Measurements from ENCODE around the gene ZNF441.
"Not testable (repeated sequence)": the region's sequence is repeated elsewhere in the genome, so short reads cannot be mapped to it uniquely, and the experiment has no call there.

Gene ZNF441

DNA sequence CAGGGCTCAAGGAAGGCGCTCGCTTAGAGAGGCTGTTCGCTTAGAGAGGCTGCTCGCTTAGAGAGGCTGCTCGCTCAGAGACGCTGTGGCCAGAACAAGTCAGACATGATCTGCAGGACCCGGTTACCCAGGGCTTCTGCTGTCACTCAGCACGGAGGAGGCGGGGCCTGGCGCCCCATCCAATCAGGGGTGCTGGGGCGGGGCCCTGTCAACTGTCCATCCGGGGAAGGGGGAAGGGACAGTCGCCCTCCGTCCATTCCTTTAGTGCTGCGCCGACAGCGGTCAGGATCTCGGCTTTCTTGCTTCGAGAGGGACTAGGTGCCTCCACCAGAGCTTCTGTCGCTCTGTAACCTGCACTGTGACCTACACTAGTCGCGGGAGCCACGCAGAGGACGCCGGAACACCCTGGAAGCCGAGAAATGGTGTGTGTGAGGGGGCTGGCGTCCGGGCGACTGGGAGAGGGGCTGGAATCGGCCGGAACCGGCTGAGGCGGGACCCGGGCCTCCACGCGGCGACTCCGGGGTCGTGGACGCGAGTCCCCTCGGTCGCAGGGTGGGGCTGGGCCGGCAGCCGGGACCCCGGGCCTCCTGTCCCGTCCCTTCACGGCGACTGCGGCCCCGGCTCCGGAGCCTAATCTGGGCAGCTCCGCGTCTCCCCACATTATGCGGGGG, 47.4 kb downstream of the ZNF441 start, which contains the start of gene ZNF440:
TSS of gene ZNF440 (plus strand) at position 245 of the 671 bp plus-strand sequence. CDS start at position 420, 175 bp downstream.
- H3K4me3 ChIP-seq (ENCODE audit: low read depth, low read length) = peak within 1 kb of the TSS; percentile 89
- peak; percentile 95 for DNase-seq (ENCODE audit: low read depth)
- TF ChIP-seq POLR2A (IDR thresholded peaks at IDR 0.05; ENCODE audit: extremely low read depth, insufficient read length) (peak; percentile 95), MYC (IDR thresholded peaks at IDR 0.05; ENCODE audit: low read depth, low read length) (no peak)

DNA sequence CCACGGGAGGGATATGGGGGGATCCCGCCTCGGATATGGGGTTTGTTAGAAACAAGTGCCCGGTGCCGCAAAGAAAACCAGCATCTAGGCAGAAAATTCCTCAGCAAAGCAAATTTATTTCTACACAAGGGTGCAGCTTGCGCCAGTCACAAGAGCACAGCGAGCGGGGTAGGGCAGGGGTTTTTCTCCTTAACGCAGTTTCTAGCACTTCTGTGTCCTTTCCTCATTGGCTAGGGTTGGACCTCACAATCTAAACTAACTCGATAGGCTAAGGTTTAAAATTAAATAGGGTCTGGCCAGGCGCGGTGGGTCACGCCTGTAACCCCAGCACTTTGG, 47.9 kb downstream of the ZNF441 start:
- peak; percentile 56 for DNase-seq (ENCODE audit: low read depth)
- TF ChIP-seq, protein P1, sequence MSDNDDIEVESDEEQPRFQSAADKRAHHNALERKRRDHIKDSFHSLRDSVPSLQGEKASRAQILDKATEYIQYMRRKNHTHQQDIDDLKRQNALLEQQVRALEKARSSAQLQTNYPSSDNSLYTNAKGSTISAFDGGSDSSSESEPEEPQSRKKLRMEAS (IDR thresholded peaks at IDR 0.05; ENCODE audit: low read depth, low read length) = no peak
- no peak for TF ChIP-seq POLR2A (IDR thresholded peaks at IDR 0.05; ENCODE audit: extremely low read depth, insufficient read length)
- TF ChIP-seq MYC (IDR thresholded peaks at IDR 0.05; ENCODE audit: low read depth, low read length) = no peak
- TF ChIP-seq, protein P2, sequence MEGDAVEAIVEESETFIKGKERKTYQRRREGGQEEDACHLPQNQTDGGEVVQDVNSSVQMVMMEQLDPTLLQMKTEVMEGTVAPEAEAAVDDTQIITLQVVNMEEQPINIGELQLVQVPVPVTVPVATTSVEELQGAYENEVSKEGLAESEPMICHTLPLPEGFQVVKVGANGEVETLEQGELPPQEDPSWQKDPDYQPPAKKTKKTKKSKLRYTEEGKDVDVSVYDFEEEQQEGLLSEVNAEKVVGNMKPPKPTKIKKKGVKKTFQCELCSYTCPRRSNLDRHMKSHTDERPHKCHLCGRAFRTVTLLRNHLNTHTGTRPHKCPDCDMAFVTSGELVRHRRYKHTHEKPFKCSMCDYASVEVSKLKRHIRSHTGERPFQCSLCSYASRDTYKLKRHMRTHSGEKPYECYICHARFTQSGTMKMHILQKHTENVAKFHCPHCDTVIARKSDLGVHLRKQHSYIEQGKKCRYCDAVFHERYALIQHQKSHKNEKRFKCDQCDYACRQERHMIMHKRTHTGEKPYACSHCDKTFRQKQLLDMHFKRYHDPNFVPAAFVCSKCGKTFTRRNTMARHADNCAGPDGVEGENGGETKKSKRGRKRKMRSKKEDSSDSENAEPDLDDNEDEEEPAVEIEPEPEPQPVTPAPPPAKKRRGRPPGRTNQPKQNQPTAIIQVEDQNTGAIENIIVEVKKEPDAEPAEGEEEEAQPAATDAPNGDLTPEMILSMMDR (IDR thresholded peaks at IDR 0.05; ENCODE audit: low read depth, low read length) = no peak
- peak overlapping the region; percentile 89 for H3K4me3 ChIP-seq (ENCODE audit: low read depth, low read length)

DNA sequence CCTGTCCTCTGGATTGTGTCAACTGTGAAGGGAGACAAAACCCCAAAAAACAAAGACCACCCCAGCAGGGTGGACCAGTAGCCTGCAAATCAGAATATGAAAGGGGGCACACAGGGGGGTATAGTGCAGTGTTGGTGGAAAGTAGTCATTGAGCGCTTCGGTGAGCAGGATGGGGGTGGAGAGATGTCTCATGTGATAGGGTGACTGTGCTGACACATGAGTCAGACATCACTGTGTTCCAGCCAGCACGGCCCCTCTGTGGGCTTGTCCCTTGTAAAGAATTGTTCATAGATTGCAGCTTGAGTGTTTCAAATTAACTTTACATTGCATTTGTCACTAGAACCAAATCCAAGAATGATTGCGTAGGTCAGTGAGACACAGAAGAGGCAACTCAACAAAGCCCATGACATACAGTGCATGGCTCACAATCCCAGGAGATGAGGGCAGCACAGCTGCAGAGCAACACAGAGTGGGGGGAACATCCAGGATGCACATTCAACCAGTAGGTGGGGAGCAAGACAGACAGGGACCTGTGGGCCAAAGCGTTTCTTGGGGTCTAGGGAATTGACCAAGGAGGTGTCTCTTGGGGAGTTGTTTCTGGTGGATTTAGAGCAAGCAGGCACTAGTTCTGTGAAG, 54.8 kb downstream of the ZNF441 start:
- no peak for DNase-seq (ENCODE audit: low read depth)
- no peak overlapping the region for H3K4me3 ChIP-seq (ENCODE audit: low read depth, low read length)
- no peak for TF ChIP-seq POLR2A (IDR thresholded peaks at IDR 0.05; ENCODE audit: extremely low read depth, insufficient read length)

DNA sequence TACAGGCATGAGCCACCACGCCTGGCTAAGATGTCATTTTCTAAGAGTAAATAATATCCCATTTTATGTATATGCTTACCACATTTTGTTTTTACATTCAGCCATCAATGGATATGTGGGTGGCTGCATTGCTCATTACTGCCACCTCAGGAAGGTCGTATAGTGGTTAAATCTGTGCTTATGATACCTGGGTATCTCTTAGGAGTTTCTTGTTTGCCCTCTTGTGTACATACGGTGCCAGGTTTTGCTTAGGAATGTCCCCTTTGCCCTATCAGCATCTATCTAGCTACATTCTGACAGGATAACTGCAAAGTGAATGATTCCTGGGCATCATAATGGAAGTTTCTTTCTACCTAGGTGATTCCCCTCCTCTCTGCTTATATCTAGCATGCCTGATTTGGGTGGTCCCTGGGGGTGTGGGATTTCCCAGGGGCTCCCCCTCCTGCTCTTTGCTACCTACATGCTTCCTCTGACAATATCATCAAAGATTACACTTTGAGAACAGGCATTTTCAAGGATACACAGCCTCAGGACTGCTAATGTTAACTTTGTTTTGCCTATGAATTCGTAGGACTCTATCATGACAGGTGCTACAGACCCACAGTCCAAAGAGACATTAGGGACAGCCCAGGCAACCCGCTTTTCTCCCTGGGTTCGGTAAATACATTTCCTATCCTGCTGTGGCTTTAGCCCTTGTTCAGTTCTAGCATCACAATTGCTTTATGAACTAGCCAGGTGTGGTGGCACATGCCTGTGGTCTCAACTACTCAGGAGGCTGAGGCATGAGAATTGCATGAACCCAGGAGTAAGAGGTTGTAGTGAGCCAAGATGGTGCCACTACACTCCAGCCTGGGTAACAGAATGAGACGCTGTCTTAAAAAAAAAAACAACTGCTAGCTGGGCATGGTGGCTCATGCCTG, 62.4 kb downstream of the ZNF441 start:
- H3K4me3 ChIP-seq (ENCODE audit: low read depth, low read length); DNase-seq (ENCODE audit: low read depth): not testable (repeated sequence)

DNA sequence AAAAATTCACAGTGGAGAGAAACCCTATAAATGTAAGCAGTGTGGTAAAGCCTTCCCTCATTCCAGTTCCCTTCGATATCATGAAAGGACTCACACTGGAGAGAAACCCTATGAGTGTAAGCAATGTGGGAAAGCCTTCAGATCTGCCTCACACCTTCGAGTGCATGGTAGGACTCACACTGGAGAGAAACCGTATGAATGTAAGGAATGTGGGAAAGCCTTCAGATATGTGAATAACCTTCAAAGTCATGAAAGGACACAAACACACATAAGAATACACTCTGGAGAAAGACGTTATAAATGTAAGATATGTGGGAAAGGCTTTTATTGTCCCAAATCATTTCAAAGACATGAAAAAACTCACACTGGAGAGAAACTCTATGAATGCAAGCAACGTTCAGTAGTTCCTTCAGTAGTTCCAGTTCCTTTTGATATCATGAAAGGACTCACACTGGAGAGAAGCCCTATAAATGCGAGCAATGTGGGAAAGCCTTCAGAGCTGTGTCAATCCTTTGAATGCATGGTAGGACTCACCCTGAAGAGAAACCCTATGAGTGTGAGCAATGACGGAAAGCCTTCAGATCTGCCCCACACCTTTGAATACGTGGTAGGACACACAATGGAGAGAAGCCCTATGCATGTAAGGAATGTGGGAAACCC, 65.6 kb downstream of the ZNF441 start:
- H3K4me3 ChIP-seq (ENCODE audit: low read depth, low read length) = no peak overlapping the region
- no peak for DNase-seq (ENCODE audit: low read depth)
- TF ChIP-seq MYC (IDR thresholded peaks at IDR 0.05; ENCODE audit: low read depth, low read length) = no peak
- TF ChIP-seq POLR2A (IDR thresholded peaks at IDR 0.05; ENCODE audit: extremely low read depth, insufficient read length) = no peak
- TF ChIP-seq, protein P1 (IDR thresholded peaks at IDR 0.05; ENCODE audit: low read depth, low read length) = no peak
- TF ChIP-seq, protein P2 (IDR thresholded peaks at IDR 0.05; ENCODE audit: low read depth, low read length) = no peak

DNA sequence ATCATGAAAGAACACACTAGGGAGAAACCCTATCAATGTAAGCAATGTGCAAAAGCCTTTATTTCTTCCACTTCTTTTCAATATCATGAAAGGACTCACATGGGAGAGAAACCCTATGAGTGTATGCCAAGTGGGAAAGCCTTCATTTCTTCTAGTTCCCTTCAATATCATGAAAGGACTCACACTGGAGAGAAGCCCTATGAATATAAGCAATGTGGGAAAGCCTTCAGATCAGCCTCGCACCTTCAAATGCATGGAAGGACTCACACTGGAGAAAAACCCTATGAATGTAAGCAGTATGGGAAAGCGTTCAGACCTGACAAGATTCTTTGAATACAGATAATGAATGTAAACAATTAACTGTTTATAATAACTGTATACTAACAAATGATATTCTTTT, 66.7 kb downstream of the ZNF441 start:
- TF ChIP-seq, protein P2 (IDR thresholded peaks at IDR 0.05; ENCODE audit: low read depth, low read length) = no peak
- no peak for TF ChIP-seq POLR2A (IDR thresholded peaks at IDR 0.05; ENCODE audit: extremely low read depth, insufficient read length)
- no peak for TF ChIP-seq MYC (IDR thresholded peaks at IDR 0.05; ENCODE audit: low read depth, low read length)
- TF ChIP-seq, protein P1 (IDR thresholded peaks at IDR 0.05; ENCODE audit: low read depth, low read length) = no peak
- DNase-seq (ENCODE audit: low read depth) = no peak
- H3K4me3 ChIP-seq (ENCODE audit: low read depth, low read length) = no peak overlapping the region

Measured in NB4 (cell line).